Stomach smooth muscle (tissue), 2 donors: Measurements from ENCODE around the gene EPM2AIP1.

Experiments
- H3K27ac ChIP-seq: one replicate; pipeline ENCODE4 v1.7.0; 2013; ENCODE audit warnings: mild to moderate bottlenecking, low read length, inconsistent platforms
- H3K27me3 ChIP-seq, 2 donors: one replicate each; pipeline ENCODE4 v1.7.0; 2013; ENCODE audit warnings: low read length in 2 of 2; ENCODE audit not compliant: insufficient read depth in 2 of 2, control insufficient read depth in 1 of 2
- H3K36me3 ChIP-seq, 2 donors: one replicate each; pipeline ENCODE4 v1.7.0; 2013; ENCODE audit warnings: low read length in 2 of 2; ENCODE audit not compliant: control insufficient read depth in 2 of 2, insufficient read depth in 2 of 2
- H3K4me1 ChIP-seq: one replicate; pipeline ENCODE4 v1.7.0; 2013; ENCODE audit warnings: low read length; ENCODE audit not compliant: control insufficient read depth, insufficient read depth
- H3K4me3 ChIP-seq, 2 donors: one replicate each; pipeline ENCODE4 v1.7.0; 2013; ENCODE audit warnings: low read length in 2 of 2
- H3K9ac ChIP-seq, 2 donors: one replicate each; pipeline ENCODE4 v1.7.0; 2013; ENCODE audit warnings: low read length in 2 of 2, mild to moderate bottlenecking in 1 of 2
- H3K9me3 ChIP-seq, 2 donors: one replicate each; pipeline ENCODE4 v1.7.0; 2013; ENCODE audit warnings: low read length in 2 of 2; ENCODE audit not compliant: control insufficient read depth in 2 of 2
- donor health status: healthy.
- donor health status: Pancreatic carcinoma.

EPM2AIP1 gene

DNA sequence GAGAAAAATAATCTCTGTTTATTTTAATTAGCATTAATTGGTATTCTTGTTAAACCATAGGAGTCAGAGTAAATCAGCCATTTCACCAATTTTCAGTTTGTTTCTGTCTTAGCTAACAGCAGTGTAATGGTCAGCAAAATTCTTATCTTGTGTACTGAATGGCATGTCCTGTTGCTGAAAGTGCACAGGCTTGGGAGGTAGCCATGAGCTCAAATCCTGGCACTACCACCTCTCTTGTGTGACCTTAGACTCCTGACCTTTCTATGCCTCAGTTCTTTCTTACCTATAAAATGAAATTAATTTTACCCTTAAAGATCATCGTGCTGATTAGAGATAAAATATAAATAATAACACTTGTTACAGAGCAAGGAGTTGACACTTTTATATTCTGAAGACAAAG, 36.2 kb upstream of the EPM2AIP1 start:
- no peak overlapping the region for H3K4me3 ChIP-seq
- peaks cover 15 to 42% of the 10 kb centered on the region in 2 donors for H3K36me3 ChIP-seq
- peaks cover 25% of the 10 kb centered on the region for H3K4me1 ChIP-seq

DNA sequence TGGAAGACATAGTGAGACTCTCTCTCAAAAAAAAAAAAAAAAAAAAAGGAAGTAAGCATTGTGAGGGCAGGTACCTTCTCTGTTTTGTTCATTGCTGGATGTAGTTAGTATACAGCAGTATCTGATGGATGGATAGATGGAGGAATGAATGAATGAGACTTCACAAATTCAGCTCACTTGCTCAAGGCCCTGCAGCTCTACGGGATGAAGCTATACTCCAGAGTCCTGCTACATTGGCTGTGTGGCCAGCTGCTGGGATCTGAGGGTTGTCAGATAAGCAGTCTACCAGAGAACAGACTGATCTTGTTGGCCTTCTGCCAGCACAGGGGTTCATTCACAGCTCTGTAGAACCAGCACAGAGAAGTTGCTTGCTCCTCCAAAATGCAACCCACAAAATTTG, 35.4 kb upstream of the EPM2AIP1 start:
- H3K27ac ChIP-seq, result no peak overlapping the region
- H3K36me3 ChIP-seq, result peaks cover 15 to 44% of the 10 kb centered on the region in 2 donors
- H3K4me1 ChIP-seq, result peaks cover 25% of the 10 kb centered on the region
- no peak overlapping the region for H3K4me3 ChIP-seq
- no peak overlapping the region for H3K9ac ChIP-seq
- H3K9me3 ChIP-seq, result no peaks in the 10 kb centered on the region
- no peaks in the 10 kb centered on the region for H3K27me3 ChIP-seq

More for the DNA sequence above, 36.2 kb upstream of the EPM2AIP1 start:
- Histone ChIP-seq H3K27ac (no peak overlapping the region), H3K27me3 (no peaks in the 10 kb centered on the region), H3K9ac (no peak overlapping the region), H3K9me3 (no peaks in the 10 kb centered on the region)

DNA sequence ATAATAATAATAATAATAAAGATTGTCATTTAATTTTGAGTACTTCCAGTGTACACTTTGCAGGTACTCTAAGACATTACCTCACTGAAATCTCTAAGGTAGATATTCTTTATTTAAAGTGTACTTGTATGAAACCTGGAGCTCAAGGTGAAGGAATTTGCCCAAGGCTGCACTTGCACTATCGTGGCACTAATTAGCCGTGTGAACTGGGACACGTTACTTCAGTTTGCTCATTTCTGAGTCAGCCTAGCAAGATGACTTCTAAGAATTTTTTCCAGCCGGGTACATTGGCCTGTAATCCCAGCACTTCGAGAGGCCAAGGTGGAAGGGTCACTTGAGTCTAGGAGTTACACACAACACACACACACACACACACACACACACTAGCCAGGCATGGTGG, 33.9 kb upstream of the EPM2AIP1 start:
- Histone ChIP-seq H3K9ac (no peak overlapping the region), H3K27me3 (no peaks in the 10 kb centered on the region), H3K4me3 (no peak overlapping the region), H3K9me3 (no peaks in the 10 kb centered on the region), H3K4me1 (peaks cover 20% of the 10 kb centered on the region), H3K36me3 (peaks cover 25 to 52% of the 10 kb centered on the region in 2 donors), H3K27ac (no peak overlapping the region)

DNA sequence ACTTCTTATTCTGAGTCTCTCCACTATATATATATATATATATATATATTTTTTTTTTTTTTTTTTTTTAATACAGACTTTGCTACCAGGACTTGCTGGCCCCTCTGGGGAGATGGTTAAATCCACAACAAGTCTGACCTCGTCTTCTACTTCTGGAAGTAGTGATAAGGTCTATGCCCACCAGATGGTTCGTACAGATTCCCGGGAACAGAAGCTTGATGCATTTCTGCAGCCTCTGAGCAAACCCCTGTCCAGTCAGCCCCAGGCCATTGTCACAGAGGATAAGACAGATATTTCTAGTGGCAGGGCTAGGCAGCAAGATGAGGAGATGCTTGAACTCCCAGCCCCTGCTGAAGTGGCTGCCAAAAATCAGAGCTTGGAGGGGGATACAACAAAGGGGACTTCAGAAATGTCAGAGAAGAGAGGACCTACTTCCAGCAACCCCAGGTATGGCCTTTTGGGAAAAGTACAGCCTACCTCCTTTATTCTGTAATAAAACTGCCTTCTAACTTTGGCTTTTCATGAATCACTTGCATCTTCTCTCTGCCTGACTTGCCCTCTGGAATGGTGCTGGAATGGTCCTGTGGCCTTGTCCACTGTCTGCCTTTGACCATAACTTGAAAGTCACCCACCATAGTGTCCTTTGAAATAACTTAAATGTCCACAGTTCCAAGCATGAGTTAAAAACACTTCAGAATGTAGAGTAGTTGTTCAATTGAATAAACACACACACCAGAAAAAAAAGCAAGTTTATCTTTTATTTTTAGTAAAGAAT, 32.8 kb upstream of the EPM2AIP1 start:
- H3K4me1 ChIP-seq, result peaks cover 9% of the 10 kb centered on the region
- no peak overlapping the region for H3K4me3 ChIP-seq
- no peak overlapping the region for H3K9ac ChIP-seq
- peaks cover 30 to 56% of the 10 kb centered on the region in 2 donors for H3K36me3 ChIP-seq
- H3K27me3 ChIP-seq, result no peaks in the 10 kb centered on the region
- H3K9me3 ChIP-seq, result no peaks in the 10 kb centered on the region
- no peak overlapping the region for H3K27ac ChIP-seq

DNA sequence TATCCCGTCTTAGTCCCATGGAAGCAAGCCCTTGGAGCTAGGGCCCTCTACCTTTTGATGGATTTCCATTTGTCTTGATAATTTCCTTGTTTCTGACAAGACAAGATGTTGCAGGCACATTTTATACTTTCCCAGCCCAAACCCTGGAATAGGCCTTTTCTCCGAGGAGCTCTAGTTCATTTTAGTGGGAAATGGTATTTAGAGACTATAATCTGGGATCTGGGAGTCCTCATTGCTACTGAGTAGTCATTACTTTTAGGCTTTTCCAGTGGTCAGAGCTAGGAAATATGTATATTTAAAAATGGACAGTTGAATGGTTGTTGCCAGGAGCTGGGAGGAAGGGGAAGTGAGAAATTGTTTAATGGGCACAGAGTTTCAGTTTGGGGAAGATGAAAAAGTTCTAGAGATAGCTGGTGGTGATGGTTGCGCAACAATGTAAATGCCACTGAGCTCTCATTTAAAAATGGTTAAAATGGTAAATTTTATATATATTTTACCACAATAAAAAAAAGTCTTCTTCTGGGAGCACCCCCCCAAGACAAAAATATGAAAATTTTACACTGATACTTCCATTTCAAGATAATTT, 32.0 kb upstream of the EPM2AIP1 start:
- Histone ChIP-seq H3K9me3 (no peaks in the 10 kb centered on the region), H3K27me3 (no peaks in the 10 kb centered on the region), H3K4me1 (peaks cover 3% of the 10 kb centered on the region), H3K36me3 (peaks cover 38 to 65% of the 10 kb centered on the region in 2 donors), H3K9ac (no peak overlapping the region), H3K27ac (no peak overlapping the region), H3K4me3 (no peak overlapping the region)

DNA sequence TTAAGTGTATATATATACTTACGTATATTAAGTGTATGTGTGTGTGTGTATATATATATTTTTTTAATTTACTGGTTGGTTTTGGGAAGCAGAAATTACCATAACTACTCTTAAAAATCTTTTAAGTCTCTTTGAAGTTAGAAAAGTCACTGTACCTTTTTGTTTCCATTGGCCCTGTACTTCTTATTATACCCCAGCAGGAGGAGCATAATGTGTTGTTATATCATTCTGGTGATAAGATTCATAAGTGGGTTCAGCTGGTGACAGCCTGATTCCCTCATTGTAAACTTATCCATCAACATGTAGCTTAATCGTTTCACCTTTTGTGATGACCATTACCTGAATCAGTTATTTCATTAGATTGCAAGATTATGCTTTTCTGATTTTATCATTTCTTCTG, 31.2 kb upstream of the EPM2AIP1 start:
- no peaks in the 10 kb centered on the region for H3K4me1 ChIP-seq
- H3K27ac ChIP-seq, result no peak overlapping the region
- no peak overlapping the region for H3K4me3 ChIP-seq
- H3K36me3 ChIP-seq, result peaks cover 41 to 61% of the 10 kb centered on the region in 2 donors
- no peaks in the 10 kb centered on the region for H3K9me3 ChIP-seq
- H3K9ac ChIP-seq, result no peak overlapping the region
- no peaks in the 10 kb centered on the region for H3K27me3 ChIP-seq

DNA sequence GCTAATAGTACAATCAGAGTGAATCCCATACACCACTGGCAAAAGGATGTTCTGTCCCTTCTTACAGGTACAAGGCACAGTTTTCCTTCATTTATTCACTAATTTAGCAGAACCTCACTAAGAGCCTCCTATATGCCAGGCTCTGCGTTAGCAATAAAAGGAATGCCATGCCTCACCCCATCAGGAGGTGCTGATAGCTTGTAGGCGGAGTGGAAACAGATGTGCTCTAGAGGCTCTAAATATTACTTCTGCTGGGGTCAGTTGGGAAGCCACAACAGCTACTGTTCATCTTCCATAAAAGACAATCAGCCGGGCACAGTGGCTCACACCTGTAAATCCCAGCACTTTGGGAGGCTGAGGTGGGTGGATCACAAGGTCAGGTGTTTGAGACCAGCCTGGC, 24.8 kb upstream of the EPM2AIP1 start:
- Histone ChIP-seq H3K9me3 (no peaks in the 10 kb centered on the region), H3K9ac (no peak overlapping the region), H3K4me3 (no peak overlapping the region), H3K36me3 (peaks cover 57 to 68% of the 10 kb centered on the region in 2 donors), H3K27me3 (no peaks in the 10 kb centered on the region), H3K27ac (no peak overlapping the region), H3K4me1 (no peaks in the 10 kb centered on the region)

DNA sequence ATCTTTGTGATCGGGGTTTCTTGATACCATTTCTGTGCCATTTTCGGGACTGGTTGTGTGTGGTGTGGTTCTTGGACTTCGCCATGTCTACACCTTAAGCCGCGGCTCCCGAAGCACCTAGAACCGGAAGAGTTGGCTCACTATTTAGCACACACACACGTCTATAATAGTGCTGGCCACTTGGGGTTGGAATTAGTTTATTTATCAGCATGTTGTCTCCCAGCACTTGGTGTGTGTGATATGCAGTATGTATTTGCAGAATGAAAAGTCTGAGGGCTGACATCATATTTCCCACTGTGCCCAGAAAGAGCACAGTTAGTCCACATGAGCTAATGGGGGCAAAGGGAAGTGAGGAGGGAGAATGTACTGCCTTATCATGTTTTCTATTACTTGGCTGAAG, 24.0 kb upstream of the EPM2AIP1 start:
- Histone ChIP-seq H3K36me3 (peaks cover 53 to 63% of the 10 kb centered on the region in 2 donors), H3K9me3 (no peaks in the 10 kb centered on the region), H3K4me3 (no peak overlapping the region), H3K9ac (no peak overlapping the region), H3K27ac (no peak overlapping the region), H3K27me3 (no peaks in the 10 kb centered on the region), H3K4me1 (no peaks in the 10 kb centered on the region)

DNA sequence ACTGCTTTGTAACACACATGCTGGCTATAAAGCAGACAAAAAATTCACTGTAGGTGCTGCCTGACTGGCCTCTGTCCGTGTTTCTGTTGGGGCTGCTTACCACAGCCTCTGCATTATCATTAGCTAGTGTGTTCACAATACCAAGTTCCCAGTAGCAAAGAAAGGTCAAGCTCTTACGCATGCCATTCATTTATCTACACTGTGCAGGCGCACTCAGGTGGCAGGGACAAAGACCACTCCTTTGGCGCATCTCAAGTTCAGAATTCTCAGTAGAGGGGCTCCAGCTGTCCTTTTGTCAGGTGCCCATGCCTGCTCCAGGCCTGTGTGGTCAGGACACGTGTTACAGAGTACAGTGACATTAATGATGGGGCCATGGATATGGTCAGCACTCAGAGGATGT, 22.7 kb upstream of the EPM2AIP1 start:
- no peaks in the 10 kb centered on the region for H3K4me1 ChIP-seq

DNA sequence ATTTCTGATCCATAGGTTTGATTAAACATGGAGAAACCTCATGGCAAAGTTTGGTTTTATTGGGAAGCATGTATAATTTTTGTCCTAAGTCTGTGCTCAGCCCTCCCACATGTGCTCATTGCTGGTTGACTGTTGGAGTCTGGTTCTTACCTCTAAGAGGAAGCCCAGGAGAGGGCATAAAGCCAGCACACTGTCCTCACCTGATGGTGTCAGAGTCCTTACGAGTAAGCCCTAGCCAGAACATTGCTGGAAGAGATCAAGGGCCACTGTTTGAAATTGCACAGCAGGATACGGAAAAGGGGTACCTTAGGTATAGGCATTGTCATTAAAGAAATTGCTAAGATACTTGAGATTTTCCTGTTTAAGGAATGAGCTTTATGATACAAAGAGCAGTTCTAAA, 21.7 kb upstream of the EPM2AIP1 start:
- H3K4me1 ChIP-seq, result no peaks in the 10 kb centered on the region
- H3K36me3 ChIP-seq, result peaks cover 35 to 44% of the 10 kb centered on the region in 2 donors
- H3K27ac ChIP-seq, result no peak overlapping the region
- H3K27me3 ChIP-seq, result no peaks in the 10 kb centered on the region
- no peak overlapping the region for H3K4me3 ChIP-seq
- H3K9ac ChIP-seq, result no peak overlapping the region
- H3K9me3 ChIP-seq, result no peaks in the 10 kb centered on the region

More for the DNA sequence above, 22.7 kb upstream of the EPM2AIP1 start:
- Histone ChIP-seq H3K4me3 (no peak overlapping the region), H3K9me3 (no peaks in the 10 kb centered on the region), H3K27ac (no peak overlapping the region), H3K27me3 (no peaks in the 10 kb centered on the region), H3K9ac (no peak overlapping the region), H3K36me3 (peaks cover 42 to 51% of the 10 kb centered on the region in 2 donors)
